ENCODE results near the gene ALDH1A1.

ALDH1A1 gene

GRCh38 chr9:72995131-72996024 is 42.5 kb upstream of the ALDH1A1 start (continued):
- TF ChIP-seq, protein P1, sequence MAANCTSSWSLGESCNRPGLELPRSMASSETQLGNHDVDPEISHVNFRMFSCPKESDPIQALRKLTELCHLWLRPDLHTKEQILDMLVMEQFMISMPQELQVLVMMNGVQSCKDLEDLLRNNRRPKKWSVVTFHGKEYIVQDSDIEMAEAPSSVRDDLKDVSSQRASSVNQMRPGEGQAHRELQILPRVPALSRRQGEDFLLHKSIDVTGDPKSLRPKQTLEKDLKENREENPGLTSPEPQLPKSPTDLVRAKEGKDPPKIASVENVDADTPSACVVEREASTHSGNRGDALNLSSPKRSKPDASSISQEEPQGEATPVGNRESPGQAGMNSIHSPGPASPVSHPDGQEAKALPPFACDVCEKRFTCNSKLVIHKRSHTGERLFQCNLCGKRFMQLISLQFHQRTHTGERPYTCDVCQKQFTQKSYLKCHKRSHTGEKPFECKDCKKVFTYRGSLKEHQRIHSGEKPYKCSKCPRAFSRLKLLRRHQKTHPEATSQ (tag by site-specific recombination; IDR thresholded peaks at IDR 0.05) = no peak
- TF ChIP-seq ZNF571 (tag by site-specific recombination; IDR thresholded peaks at IDR 0.05) (no peak), ZNF114 (tag by site-specific recombination; IDR thresholded peaks at IDR 0.05) (no peak), ZNF133 (tag by site-specific recombination; IDR thresholded peaks at IDR 0.05) (no peak), KLF16 (tag by site-specific recombination; IDR thresholded peaks at IDR 0.05) (no peak)

DNA sequence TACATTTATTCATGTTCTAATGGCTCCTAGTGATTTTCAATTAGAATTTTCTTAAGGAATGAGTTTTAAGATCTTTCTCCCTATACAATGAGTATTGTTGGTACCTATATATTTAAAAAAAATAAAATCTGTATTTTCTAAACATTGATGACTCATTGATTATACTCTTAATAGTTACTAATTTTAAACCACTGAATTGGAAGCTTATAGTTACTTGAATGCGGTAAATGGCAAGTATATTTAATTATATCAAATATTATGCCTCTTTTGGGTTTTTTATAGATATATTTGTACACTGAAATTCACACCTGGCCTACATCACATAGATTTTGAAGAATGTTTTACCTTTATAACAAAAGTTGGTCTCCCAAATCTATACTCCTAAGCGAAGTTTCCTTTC is 38.9 kb upstream of the ALDH1A1 start:
- Histone ChIP-seq H3K9me3 (ENCODE audit: control insufficient read depth, insufficient read depth, low read depth, low read length) (no peaks in the 10 kb centered on the region), H3K27ac (ENCODE audit: extremely low read depth, low read depth, low read length) (no peak overlapping the region), H3K4me1 (ENCODE audit: control insufficient read depth, insufficient read depth, low read length) (no peaks in the 10 kb centered on the region), H3K36me3 (ENCODE audit: control insufficient read depth in 2 of 2, insufficient read depth in 1 of 2, low read length in 2 of 2) (no peaks in the 10 kb centered on the region), H3K4me3 (ENCODE audit: low read depth, low read length) (no peak overlapping the region)
- TF ChIP-seq ZNF580 (tag by site-specific recombination; IDR thresholded peaks at IDR 0.05) (no peak), ZNF639 (tag by site-specific recombination; IDR thresholded peaks at IDR 0.05) (no peak), ZNF248 (tag by site-specific recombination; IDR thresholded peaks at IDR 0.05) (no peak), GLI2 (tag by site-specific recombination; IDR thresholded peaks at IDR 0.05; ENCODE audit: borderline replicate concordance, low read depth) (no peak), ZBTB8A (tag by site-specific recombination; IDR thresholded peaks at IDR 0.05) (no peak), ZNF514 (tag by site-specific recombination; IDR thresholded peaks at IDR 0.05) (no peak), ZNF596 (tag by site-specific recombination; IDR thresholded peaks at IDR 0.05) (no peak), ZBTB20 (tag by site-specific recombination; IDR thresholded peaks at IDR 0.05) (no peak), ZNF513 (tag by site-specific recombination; IDR thresholded peaks at IDR 0.05) (no peak), ZNF292 (tag by site-specific recombination; IDR thresholded peaks at IDR 0.05; ENCODE audit: borderline replicate concordance, low read depth) (no peak)
- TF ChIP-seq, protein P1 (tag by site-specific recombination; IDR thresholded peaks at IDR 0.05) = no peak
- TF ChIP-seq, protein P2, sequence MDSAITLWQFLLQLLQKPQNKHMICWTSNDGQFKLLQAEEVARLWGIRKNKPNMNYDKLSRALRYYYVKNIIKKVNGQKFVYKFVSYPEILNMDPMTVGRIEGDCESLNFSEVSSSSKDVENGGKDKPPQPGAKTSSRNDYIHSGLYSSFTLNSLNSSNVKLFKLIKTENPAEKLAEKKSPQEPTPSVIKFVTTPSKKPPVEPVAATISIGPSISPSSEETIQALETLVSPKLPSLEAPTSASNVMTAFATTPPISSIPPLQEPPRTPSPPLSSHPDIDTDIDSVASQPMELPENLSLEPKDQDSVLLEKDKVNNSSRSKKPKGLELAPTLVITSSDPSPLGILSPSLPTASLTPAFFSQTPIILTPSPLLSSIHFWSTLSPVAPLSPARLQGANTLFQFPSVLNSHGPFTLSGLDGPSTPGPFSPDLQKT (IDR thresholded peaks at IDR 0.05; ENCODE audit: borderline replicate concordance, low read depth, low read length) = no peak
- ChIA-PET CTCF (interaction anchor here (0.7 kb wide), 1 partner anchor 115 kb away, joined by 4 read pairs; no protein-coding TSS in a partner anchor), POLR2A (no interaction called here)

Measured in HEK293 (cell line).